Tibial artery (tissue), 4 donors: Measurements from ENCODE around the gene ADAM17.

Experiments used
- DNase-seq, 2 donors: peaks; one replicate each; pipeline ENCODE4 v3.0.0-alpha.2; 2019
- H3K27ac ChIP-seq, 2 donors: fragments of 200-600 bp; sonication (generic) in 1 of 2; 1 replicate in 1 of 2; 2 replicates in 1 of 2; pipeline ENCODE4 v1.5.1; 2018 to 2019; ENCODE audit warnings: mild to moderate bottlenecking in 1 of 2
- H3K27me3 ChIP-seq, 2 donors: fragments of 200-600 bp; sonication (generic) in 1 of 2; one replicate each; pipeline versions ENCODE4 v1.5.1 to v1.6.0; 2016 to 2019
- H3K36me3 ChIP-seq, 3 donors: fragments of 200-600 bp; sonication (generic) in 2 of 3; one replicate each; pipeline ENCODE4 v1.5.1; 2016 to 2019; ENCODE audit warnings: mild to moderate bottlenecking in 2 of 3
- H3K4me1 ChIP-seq, 4 donors: fragments of 200-600 bp; sonication (generic) in 2 of 4; 1 replicate in 3 of 4; 2 replicates in 1 of 4; pipeline ENCODE4 v1.5.1; 2016 to 2019
- H3K4me3 ChIP-seq, 2 donors: fragments of 200-600 bp; sonication (generic) in 1 of 2; 1 replicate in 1 of 2; 2 replicates in 1 of 2; pipeline ENCODE4 v1.5.1; 2018 to 2019; ENCODE audit warnings: mild to moderate bottlenecking in 2 of 2
- H3K9me3 ChIP-seq, 3 donors: fragments of 200-600 bp; sonication (generic) in 1 of 3; one replicate each; pipeline ENCODE4 v1.5.1; 2016 to 2019
- intact Hi-C: fragments of 100-400 bp; cut with DNase I; formaldehyde crosslinking; loops from one replicate; pipeline ENCODE4 v1.15.0; 2023; ENCODE audit warnings: low total_unique reads
- TF ChIP-seq, protein P1 (sequence below), 2 experiments: fragments of 200-600 bp in 1 of 2; fragments of 450-650 bp in 1 of 2; IDR thresholded peaks; one replicate each; pipeline ENCODE4 v1.5.1; 2017 to 2019; ENCODE audit warnings: antibody characterized with exemption in 2 of 2, mild to moderate bottlenecking in 1 of 2, moderate library complexity in 1 of 2

Gene ADAM17

DNA sequence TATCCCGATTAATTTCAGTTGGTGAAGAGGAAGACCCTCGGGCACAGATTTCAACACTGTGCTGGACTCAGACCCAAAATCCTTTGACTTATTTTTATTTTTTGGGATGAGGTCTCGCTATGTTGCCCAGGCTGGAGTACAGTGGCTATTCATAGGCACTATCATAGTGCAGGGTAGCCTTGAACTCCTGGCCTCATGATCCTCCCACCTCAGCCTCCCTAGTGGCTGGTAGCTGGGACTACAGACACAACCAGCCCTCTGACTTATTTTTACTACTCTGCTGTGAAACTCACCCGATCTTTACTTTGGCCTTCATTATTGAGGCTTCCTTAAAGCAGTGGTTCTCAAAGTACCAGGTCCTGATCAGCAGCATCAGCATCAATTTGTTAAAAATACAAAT lies 18.2 kb upstream of the ADAM17 start:
- no peak for DNase-seq
- intact Hi-C loops: no loop called here
- H3K27ac ChIP-seq: peak overlapping the region; percentile 63 to 73
- H3K36me3 ChIP-seq: no peaks in the 10 kb centered on the region
- H3K27me3 ChIP-seq: no peaks in the 10 kb centered on the region
- H3K4me1 ChIP-seq: peaks cover 0 to 30% (median 14%) of the 10 kb centered on the region in 4 donors
- TF ChIP-seq, protein P1, sequence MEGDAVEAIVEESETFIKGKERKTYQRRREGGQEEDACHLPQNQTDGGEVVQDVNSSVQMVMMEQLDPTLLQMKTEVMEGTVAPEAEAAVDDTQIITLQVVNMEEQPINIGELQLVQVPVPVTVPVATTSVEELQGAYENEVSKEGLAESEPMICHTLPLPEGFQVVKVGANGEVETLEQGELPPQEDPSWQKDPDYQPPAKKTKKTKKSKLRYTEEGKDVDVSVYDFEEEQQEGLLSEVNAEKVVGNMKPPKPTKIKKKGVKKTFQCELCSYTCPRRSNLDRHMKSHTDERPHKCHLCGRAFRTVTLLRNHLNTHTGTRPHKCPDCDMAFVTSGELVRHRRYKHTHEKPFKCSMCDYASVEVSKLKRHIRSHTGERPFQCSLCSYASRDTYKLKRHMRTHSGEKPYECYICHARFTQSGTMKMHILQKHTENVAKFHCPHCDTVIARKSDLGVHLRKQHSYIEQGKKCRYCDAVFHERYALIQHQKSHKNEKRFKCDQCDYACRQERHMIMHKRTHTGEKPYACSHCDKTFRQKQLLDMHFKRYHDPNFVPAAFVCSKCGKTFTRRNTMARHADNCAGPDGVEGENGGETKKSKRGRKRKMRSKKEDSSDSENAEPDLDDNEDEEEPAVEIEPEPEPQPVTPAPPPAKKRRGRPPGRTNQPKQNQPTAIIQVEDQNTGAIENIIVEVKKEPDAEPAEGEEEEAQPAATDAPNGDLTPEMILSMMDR (IDR thresholded peaks at IDR 0.05): peak in 1 of 2 experiments; percentile 15
- no peaks in the 10 kb centered on the region for H3K9me3 ChIP-seq
- H3K4me3 ChIP-seq: no peak overlapping the region

DNA sequence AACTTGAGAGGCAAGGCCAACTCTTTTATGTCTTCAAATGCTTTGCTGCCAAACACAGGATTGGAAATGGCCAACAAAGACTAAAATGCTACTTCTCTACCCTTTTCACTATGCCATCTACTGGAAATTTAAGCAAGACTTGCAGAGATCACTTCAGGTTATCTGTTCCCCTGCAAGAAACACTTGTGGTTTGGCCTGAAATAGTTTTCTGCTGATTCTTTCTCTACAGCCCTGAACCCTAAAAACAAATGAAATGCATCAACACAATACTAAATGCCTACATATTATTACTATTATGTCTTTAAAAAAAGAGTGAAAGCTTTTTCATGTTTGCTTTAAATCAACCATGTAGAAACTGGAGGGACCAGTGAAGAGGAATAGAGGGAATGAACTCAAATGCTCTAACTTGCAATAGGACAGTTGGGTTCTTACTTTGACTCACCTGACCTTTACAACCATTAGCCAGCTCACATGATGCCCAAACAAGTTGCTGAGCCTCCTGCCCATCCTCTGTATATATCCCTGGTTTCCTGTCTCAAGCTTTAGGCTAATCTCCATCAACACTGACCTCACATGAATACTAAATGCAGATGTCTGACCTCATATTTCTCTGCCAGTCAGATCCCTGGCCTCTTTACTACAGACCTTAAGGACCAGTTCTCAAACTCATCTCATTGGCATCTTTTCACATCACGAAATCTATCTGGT lies 17.5 kb upstream of the ADAM17 start:
- Histone ChIP-seq H3K9me3 (no peaks in the 10 kb centered on the region), H3K27ac (peak overlapping the region; percentile 63 to 73), H3K4me1 (peaks cover 0 to 28% (median 14%) of the 10 kb centered on the region in 4 donors), H3K27me3 (no peaks in the 10 kb centered on the region), H3K4me3 (no peak overlapping the region), H3K36me3 (no peaks in the 10 kb centered on the region)
- no peak for DNase-seq
- intact Hi-C loops: no loop called here
- TF ChIP-seq, protein P1 (IDR thresholded peaks at IDR 0.05): no peak

DNA sequence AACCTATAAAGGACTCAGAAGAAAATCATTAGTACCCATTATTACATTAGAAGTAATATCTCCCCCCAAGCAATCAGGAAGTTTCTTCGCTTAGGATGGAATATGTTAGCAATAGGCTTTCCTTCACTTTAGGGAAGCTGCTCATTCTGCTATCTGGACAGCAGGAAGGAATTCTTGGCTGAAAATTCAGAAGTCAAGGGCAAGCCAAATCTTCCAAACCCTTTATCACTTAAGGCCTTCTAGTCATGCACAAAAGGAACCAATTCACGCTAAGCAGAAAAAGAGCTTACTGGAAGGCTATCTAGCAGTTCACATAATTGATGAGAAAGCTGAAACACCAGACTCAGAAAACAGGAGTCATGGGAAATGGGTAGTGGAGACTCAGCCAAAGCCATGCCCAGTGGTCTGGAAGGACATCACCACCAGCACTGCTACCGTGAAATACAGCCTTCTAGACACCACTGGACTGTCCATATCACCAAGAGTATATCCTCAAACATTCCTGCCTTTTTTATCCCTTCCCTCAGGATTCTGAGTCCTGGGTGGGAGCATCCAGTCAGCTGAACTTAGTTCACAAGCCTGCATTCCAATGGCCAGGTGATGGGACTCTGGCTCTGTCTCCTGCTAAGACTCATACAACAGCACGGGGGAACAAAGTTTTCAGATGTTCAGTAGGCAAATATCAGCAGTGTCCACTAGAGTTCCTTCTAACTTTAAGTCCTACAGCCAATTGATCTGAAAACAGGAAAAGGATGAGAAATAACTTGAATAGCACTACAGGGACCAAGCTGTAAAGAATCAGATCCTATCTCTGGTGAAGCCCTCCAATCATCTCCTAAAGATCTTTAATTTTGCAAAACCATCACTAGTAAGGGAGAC lies 14.8 kb upstream of the ADAM17 start:
- Histone ChIP-seq H3K36me3 (no peaks in the 10 kb centered on the region), H3K27ac (no peak overlapping the region), H3K9me3 (no peaks in the 10 kb centered on the region), H3K27me3 (no peaks in the 10 kb centered on the region), H3K4me3 (no peak overlapping the region), H3K4me1 (peaks cover 0 to 34% (median 22%) of the 10 kb centered on the region in 4 donors)
- no peak for DNase-seq
- TF ChIP-seq, protein P1 (IDR thresholded peaks at IDR 0.05): no peak
- intact Hi-C loops: no loop called here

DNA sequence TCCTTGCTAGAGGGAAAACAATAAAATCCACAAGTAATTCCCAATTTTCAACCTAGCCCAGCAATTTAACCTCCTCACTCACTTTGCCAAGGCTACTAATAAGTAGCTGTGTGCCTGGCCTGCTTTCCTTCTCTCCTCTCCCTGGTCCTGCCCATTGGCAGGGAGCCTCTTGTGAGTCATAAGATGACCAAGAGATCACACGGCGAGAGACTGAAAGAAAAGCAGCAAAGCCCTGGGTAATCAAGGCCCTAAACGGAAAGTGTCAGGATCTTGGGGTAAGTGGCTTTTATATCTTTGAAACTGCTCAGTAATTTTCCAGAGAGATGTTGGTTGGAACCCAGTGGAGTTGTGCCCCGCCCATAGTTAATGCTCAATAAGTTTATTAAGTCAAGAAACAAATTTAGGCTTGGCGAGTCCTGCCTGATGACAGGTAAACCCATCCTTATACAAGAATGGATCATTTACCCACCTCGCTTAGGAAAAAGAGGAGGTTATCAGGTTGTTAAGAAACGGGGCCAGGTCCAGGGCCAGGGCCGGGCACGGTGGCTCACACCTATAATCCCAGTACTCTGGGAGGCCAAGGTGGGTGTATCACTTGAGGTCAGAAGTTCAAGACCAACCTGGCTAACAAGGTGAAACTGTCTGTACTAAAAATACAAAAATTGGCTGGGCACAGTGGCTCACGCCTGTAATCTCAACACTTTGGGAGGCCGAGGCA lies 10.0 kb upstream of the ADAM17 start:
- intact Hi-C loops: loop anchor here (10.0 kb wide), 1 partner anchor 129 kb away; no protein-coding TSS in a partner anchor
- no peaks in the 10 kb centered on the region for H3K27me3 ChIP-seq
- H3K36me3 ChIP-seq: no peaks in the 10 kb centered on the region
- TF ChIP-seq, protein P1 (IDR thresholded peaks at IDR 0.05): no peak
- H3K4me1 ChIP-seq: peaks cover 0 to 21% (median 17%) of the 10 kb centered on the region in 4 donors
- DNase-seq: peak; percentile 96 to 97
- no peaks in the 10 kb centered on the region for H3K9me3 ChIP-seq
- H3K4me3 ChIP-seq: peak overlapping the region in 1 of 2 donors; percentile 5
- H3K27ac ChIP-seq: peak overlapping the region; percentile 91 to 94

DNA sequence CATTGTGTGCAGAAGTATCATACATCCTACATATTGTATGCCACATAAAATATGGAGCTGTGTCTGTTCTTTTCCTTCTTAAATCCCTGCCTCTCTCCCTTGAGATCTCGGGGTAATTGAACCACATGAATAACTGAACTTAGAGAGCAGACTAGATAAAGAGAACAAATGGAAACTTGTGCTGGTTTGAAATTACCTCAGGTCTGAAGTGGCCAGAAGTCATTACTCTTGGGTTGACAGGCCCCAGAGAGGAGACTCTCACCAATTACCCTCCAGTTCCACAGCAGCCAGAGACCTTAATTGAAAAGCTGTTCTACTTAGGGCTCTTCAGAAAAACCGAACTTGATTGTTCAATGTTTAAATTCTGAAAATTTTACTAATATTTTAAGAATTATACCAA lies 5.0 kb upstream of the ADAM17 start:
- intact Hi-C loops: loop anchor here (10.0 kb wide), 1 partner anchor 134 kb away; no protein-coding TSS in a partner anchor
- TF ChIP-seq, protein P1 (IDR thresholded peaks at IDR 0.05): no peak
- H3K27me3 ChIP-seq: no peaks in the 10 kb centered on the region

More for the DNA sequence above, 5.0 kb upstream of the ADAM17 start:
- Histone ChIP-seq H3K36me3 (no peaks in the 10 kb centered on the region), H3K9me3 (no peaks in the 10 kb centered on the region), H3K4me3 (no peak overlapping the region), H3K27ac (no peak overlapping the region), H3K4me1 (peaks cover 0 to 44% (median 24%) of the 10 kb centered on the region in 4 donors)
- no peak for DNase-seq
